A549 (cell line): Measurements from ENCODE around the gene MT1B. TPM values are rescaled to one million over a fixed set of nuclear protein-coding genes. Genes with fewer than 3 reads are reported as not detected.
A peak's percentile ranks its signal among the peaks of the same experiment; 100 is the strongest.

Experiments
- ATAC-seq, 2 experiments: fragments of 200-7000 bp in 1 of 2; fragments of >200 bp in 1 of 2; cut with Nextera tagmentation in 1 of 2; cut with Tn5 transposase in 1 of 2; 3 replicates each; pipeline versions ENCODE4 v1.8.0 to v1.9.1; 2018 to 2020; ENCODE audit warnings: mild to moderate bottlenecking in 1 of 2, moderate library complexity in 1 of 2
- CTCF ChIA-PET: fragments of 300-600 bp; sonication (Branson Sonifier 250); formaldehyde crosslinking; extraction: SDS; loops from one replicate; lab custom pipeline; 2021; ENCODE audit warnings: antibody characterized with exemption, inconsistent platforms; lab: Yijun Ruan, JAX
- POLR2A ChIA-PET: fragments of 350-600 bp; formaldehyde crosslinking; extraction: SDS; loops from one replicate; lab custom pipeline; 2021; ENCODE audit warnings: antibody characterized with exemption, inconsistent platforms; lab: Yijun Ruan, JAX
- DNase-seq, 2 experiments: peaks; one replicate each; pipeline versions ENCODE4 v3.0.0 to v3.0.0-alpha.2; 2011 to 2016; ENCODE audit warnings: low read depth in 1 of 2, low spot score in 1 of 2
- FAIRE-seq: peaks from 2 replicates; lab custom pipeline; 2011; peaks lifted over from hg19 to GRCh38; lab: Jason Lieb, UNC
- H3K27ac ChIP-seq, 2 experiments: fragments of >200 bp; sonication (Bioruptor Twin); formaldehyde crosslinking; 3 replicates each; pipeline ENCODE4 v1.5.1; 2016 to 2017
- H3K4me1 ChIP-seq: fragments of >200 bp; sonication (Bioruptor Twin); formaldehyde crosslinking; 3 replicates; pipeline ENCODE4 v1.6.1; 2016
- H3K4me2 ChIP-seq: fragments of >200 bp; sonication (Bioruptor Twin); formaldehyde crosslinking; 3 replicates; pipeline ENCODE4 v1.6.1; 2016
- H3K4me3 ChIP-seq: fragments of >200 bp; sonication (Bioruptor Twin); formaldehyde crosslinking; 3 replicates; pipeline ENCODE4 v1.5.1; 2016
- H3K9me3 ChIP-seq: fragments of >200 bp; sonication (Bioruptor Twin); formaldehyde crosslinking; 3 replicates; pipeline ENCODE4 v1.6.1; 2016
- BHLHE40 ChIP-seq: IDR thresholded peaks from 2 replicates; pipeline ENCODE4 v1.6.1; 2012; ENCODE audit warnings: low read depth, low read length, inconsistent platforms
- CBX8 ChIP-seq: fragments of 200-600 bp; sonication (generic); IDR thresholded peaks from 2 replicates; pipeline ENCODE4 v1.6.1; 2016
- CHD2 ChIP-seq: fragments of 150-350 bp; IDR thresholded peaks from 2 replicates; pipeline ENCODE4 v1.6.1; 2014; ENCODE audit warnings: low read length; ENCODE audit not compliant: partially characterized antibody
- E2F6 ChIP-seq: IDR thresholded peaks from 2 replicates; pipeline ENCODE4 v1.6.1; 2012; ENCODE audit warnings: low read depth, borderline replicate concordance
- EHF ChIP-seq: fragments of 250-450 bp; sonication (Bioruptor Pico); IDR thresholded peaks from 2 replicates; pipeline ENCODE4 v1.5.0; 2020; ENCODE audit warnings: mild to moderate bottlenecking
- EHMT2 ChIP-seq: fragments of 200-600 bp; sonication (generic); IDR thresholded peaks from 2 replicates; pipeline ENCODE4 v1.6.1; 2016; ENCODE audit warnings: antibody characterized with exemption, low read depth, mild to moderate bottlenecking, moderate library complexity
- FOSL2 ChIP-seq, 2 experiments: fragments of 450-650 bp in 1 of 2; fragments of >200 bp in 1 of 2; sonication (Bioruptor Twin) in 1 of 2; formaldehyde crosslinking; IDR thresholded peaks; 2 replicates each; pipeline versions ENCODE4 v1.5.0 to v1.6.1; 2016 to 2020; ENCODE audit warnings: mild to moderate bottlenecking in 1 of 2, moderate library complexity in 1 of 2
- HOXB5 ChIP-seq: fragments of 250-450 bp; sonication (Bioruptor Pico); IDR thresholded peaks from 2 replicates; pipeline ENCODE4 v1.5.0; 2020; ENCODE audit warnings: mild to moderate bottlenecking, moderate library complexity
- JUN ChIP-seq, 2 experiments: fragments of >200 bp; sonication (Bioruptor Twin); formaldehyde crosslinking; IDR thresholded peaks; 2 replicates in 1 of 2; 3 replicates in 1 of 2; pipeline ENCODE4 v1.6.1; 2016 to 2017
- MAFK ChIP-seq: fragments of 450-650 bp; IDR thresholded peaks from 2 replicates; pipeline ENCODE4 v1.6.1; 2014; ENCODE audit not compliant: partially characterized antibody
- NPAS2 ChIP-seq: fragments of 250-450 bp; sonication (Bioruptor Pico); IDR thresholded peaks from 2 replicates; pipeline ENCODE4 v1.8.0; 2022; ENCODE audit warnings: mild to moderate bottlenecking, moderate library complexity, borderline replicate concordance
- POLR2AphosphoS2 ChIP-seq: conservative IDR thresholded peaks from 2 replicates; pipeline ENCODE4 v1.6.1; 2012; ENCODE audit warnings: low read length, improper control_type of control experiment, inconsistent platforms
- RFX5 ChIP-seq: fragments of 450-650 bp; IDR thresholded peaks from 2 replicates; pipeline ENCODE4 v1.7.1; 2014; ENCODE audit warnings: antibody characterized with exemption, mild to moderate bottlenecking, moderate library complexity
- TP53 ChIP-seq: fragments of 250-450 bp; sonication (Bioruptor Pico); IDR thresholded peaks from 2 replicates; pipeline ENCODE4 v1.5.0; 2021; ENCODE audit warnings: mild to moderate bottlenecking, moderate library complexity
- ZFP36 ChIP-seq: fragments of 450-650 bp; IDR thresholded peaks from 2 replicates; pipeline ENCODE4 v1.6.1; 2014; ENCODE audit warnings: borderline replicate concordance; ENCODE audit not compliant: partially characterized antibody
- WGBS: methylation state at CpG from one replicate; pipeline ENCODE4 v1.1.6; 2017; ENCODE audit errors: missing lambda C conversion rate; 5-methylcytosine and 5-hydroxymethylcytosine counted together
- polyA plus RNA-seq, 4 experiments: library from polyadenylated mRNA; depleted of rRNA in 3 of 4; stranded (reverse); fragments of >200 nt; fragmentation: RNase III in 1 of 4; extraction: RNeasy Plus Mini Kit Qiagen cat#74134 plus additional on column Dnase treatment in 1 of 4; gene quantifications; 2 replicates in 3 of 4; 3 replicates in 1 of 4; pipeline ENCODE4 v1.2.3, GENCODE V29; 2011 to 2017
- TF ChIP-seq, protein P1 (sequence below): fragments of 150-350 bp; IDR thresholded peaks from 2 replicates; pipeline ENCODE4 v1.6.1; 2014; ENCODE audit warnings: low read depth, mild to moderate bottlenecking, low read length
- TF ChIP-seq, protein P2 (sequence below): fragments of >200 bp; sonication (Bioruptor Twin); formaldehyde crosslinking; IDR thresholded peaks from 2 replicates; pipeline ENCODE4 v1.6.1; 2016

MT1B gene
- polyA plus RNA-seq, 2 of the 4 experiments (the other 2 are of a cell fraction) = not detected

GRCh38 chr16:56683424-56684172 lies 31.9 kb downstream of the MT1B start:
- Histone ChIP-seq H3K9me3 (peaks cover 4% of the 10 kb centered on the region; the same call in 1 of the 3 replicates), H3K4me3 (peak overlapping the region; percentile 60), H3K27ac (peak overlapping the region; percentile 84 to 85; a peak in 4 of 6 replicates)
- no peak for ATAC-seq
- WGBS = 79% methylated on average over 5 of the region's 5 CpGs
- POLR2A ChIA-PET = interaction anchor here (0.7 to 6.5 kb wide), 14 partner anchors 8 to 155 kb away, joined by 3 to 185 read pairs (median 5); partner anchors contain the start of genes MT1A and MT2A
- no peak for DNase-seq
- CTCF ChIA-PET = interaction anchor here (0.6 to 6.2 kb wide), 9 partner anchors 8 to 83 kb away, joined by 3 to 42 read pairs (median 4); partner anchors contain the start of gene MT2A
- no peak for TF ChIP-seq TP53 (CRISPR knock-in tag)
- TF ChIP-seq MAFK = peak; percentile 85
- TF ChIP-seq, all 56 proteins: peak for 1
- peak overlapping the region; percentile 88 for H3K4me2 ChIP-seq
- H3K4me1 ChIP-seq = peaks cover 9% of the 10 kb centered on the region; the same call in 2 of the 3 replicates
- no peak for FAIRE-seq

DNA sequence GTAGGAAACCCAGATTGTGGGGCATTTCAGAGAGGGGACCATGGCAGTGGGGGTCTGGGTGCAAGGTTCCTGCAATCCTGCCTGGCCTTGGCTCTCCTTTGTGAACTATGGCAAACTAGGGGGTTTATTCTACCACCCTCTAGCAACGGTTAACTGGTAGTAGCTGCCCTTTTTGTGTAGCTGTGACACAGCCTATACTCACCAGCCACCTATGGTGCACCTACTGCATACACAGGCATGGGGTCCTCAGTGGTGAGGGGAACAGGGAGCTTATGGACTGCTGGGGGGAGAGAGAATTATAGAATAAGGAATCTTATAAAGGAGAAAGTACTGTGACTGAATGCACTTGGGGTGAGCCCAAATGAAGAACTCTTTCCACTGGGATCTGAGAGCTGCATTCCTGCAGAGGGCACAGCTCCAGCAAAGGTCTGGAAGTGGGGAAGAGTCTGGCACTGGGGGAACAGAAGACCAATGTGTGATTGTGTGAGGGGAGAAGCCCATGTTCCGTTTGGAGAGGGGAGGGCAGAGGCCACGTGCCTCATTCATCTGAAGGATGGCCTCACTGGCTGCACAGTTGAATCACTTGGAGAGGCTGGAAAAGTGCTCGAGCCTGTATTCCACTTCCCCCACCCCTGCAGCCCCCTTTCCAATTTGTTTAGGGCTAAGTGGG lies 32.7 kb downstream of the MT1B start:
- peak overlapping the region; percentile 88; the same call in 2 of the 3 replicates for H3K4me2 ChIP-seq
- TF ChIP-seq CBX8 (no peak), JUN (IDR thresholded peaks at IDR 0.05) (0 out of 5 replicates have a peak, but pooled peaks of 1 of the 2 experiments have one; percentile 23), CHD2 (no peak), E2F6 (no peak)
- TF ChIP-seq, all 56 proteins: peak for 1
- ATAC-seq (no peak), DNase-seq (no peak), FAIRE-seq (no peak)
- no peak overlapping the region for H3K4me3 ChIP-seq
- no peak overlapping the region for H3K27ac ChIP-seq
- H3K4me1 ChIP-seq = peaks cover 14% of the 10 kb centered on the region
- peaks cover 4% of the 10 kb centered on the region; the same call in 1 of the 3 replicates for H3K9me3 ChIP-seq
- ChIA-PET CTCF (interaction anchor here (0.8 to 6.2 kb wide), 7 partner anchors 7 to 84 kb away, joined by 3 to 42 read pairs (median 4); partner anchors contain the start of gene MT1G), POLR2A (interaction anchor here (0.5 to 6.5 kb wide), 4 partner anchors 7 to 76 kb away, joined by 3 to 185 read pairs (median 10); partner anchors contain the start of gene MT2A)
- 50% methylated on average over 4 of the region's 4 CpGs for WGBS

DNA sequence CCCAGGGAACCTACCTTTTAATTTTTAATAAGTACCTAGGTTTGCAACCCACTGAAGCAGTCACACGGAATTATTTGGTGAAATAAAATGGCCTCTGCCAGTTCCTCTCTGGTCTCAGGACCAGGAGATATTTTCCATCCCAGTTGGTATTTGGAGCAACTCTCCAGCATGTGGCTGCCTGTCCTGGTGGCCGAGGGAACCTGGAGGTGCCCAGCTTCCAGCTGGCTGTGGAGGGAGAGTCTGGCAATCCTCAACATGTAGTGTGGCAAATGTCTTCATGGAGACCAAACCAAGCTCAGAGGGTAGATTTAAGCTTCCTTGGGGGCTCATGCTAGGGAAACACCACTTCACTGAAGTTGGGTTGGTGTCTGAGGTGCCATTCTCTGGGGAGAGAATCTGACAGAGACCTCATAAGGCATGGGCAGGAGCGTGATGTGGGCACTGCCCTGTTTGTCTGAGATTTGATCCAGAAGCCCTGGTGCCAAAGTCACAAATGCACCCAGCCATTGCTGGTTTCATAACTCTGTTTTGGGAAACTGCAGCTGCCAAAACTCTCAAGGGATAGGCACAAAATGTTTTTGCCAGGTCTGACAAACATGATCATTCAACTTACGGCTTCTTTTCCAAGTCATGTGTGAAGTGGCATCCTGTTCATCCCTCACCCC lies 33.4 kb downstream of the MT1B start:
- POLR2A ChIA-PET = interaction anchor here (0.5 to 6.5 kb wide), 3 partner anchors 16 to 77 kb away, joined by 3 to 185 read pairs (median 3); partner anchors contain the start of gene MT2A
- WGBS = 85% methylated on average over 4 of the region's 4 CpGs
- FAIRE-seq = no peak
- TF ChIP-seq EHMT2 = no peak
- TF ChIP-seq NPAS2 (CRISPR knock-in tag) = no peak
- no peak for TF ChIP-seq E2F6
- no peak for TF ChIP-seq ZFP36
- TF ChIP-seq, protein P1, sequence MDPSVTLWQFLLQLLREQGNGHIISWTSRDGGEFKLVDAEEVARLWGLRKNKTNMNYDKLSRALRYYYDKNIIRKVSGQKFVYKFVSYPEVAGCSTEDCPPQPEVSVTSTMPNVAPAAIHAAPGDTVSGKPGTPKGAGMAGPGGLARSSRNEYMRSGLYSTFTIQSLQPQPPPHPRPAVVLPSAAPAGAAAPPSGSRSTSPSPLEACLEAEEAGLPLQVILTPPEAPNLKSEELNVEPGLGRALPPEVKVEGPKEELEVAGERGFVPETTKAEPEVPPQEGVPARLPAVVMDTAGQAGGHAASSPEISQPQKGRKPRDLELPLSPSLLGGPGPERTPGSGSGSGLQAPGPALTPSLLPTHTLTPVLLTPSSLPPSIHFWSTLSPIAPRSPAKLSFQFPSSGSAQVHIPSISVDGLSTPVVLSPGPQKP = no peak
- TF ChIP-seq RFX5 = no peak
- no peak for TF ChIP-seq HOXB5 (CRISPR knock-in tag)
- TF ChIP-seq POLR2AphosphoS2 = no peak
- no peak for TF ChIP-seq EHF (CRISPR knock-in tag)
- TF ChIP-seq BHLHE40 = no peak
- no peak for TF ChIP-seq FOSL2 (IDR thresholded peaks at IDR 0.05)
- no peak for TF ChIP-seq FOSL2 (CRISPR knock-in tag; IDR thresholded peaks at IDR 0.05)
- TF ChIP-seq, protein P2, sequence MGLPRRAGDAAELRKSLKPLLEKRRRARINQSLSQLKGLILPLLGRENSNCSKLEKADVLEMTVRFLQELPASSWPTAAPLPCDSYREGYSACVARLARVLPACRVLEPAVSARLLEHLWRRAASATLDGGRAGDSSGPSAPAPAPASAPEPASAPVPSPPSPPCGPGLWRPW = no peak
- TF ChIP-seq, all 56 proteins: peak for 0
- DNase-seq = no peak
- CTCF ChIA-PET = interaction anchor here (1.0 to 6.2 kb wide), 5 partner anchors 8 to 41 kb away, joined by 3 to 42 read pairs (median 3); partner anchors contain the start of gene MT1G
- no peak overlapping the region for H3K4me2 ChIP-seq
- peaks cover 4% of the 10 kb centered on the region; the same call in 1 of the 3 replicates for H3K9me3 ChIP-seq
- no peak for ATAC-seq
- H3K4me1 ChIP-seq = peaks cover 20% of the 10 kb centered on the region
- no peak overlapping the region for H3K4me3 ChIP-seq
- H3K27ac ChIP-seq = no peak overlapping the region
